IPS-18a (cell line): ENCODE results near the gene UBE2O.

Source experiments
- H3K27ac ChIP-seq: one replicate; pipeline ENCODE4 v1.5.1; 2013; ENCODE audit warnings: low read length
- H3K27me3 ChIP-seq: one replicate; pipeline ENCODE4 v1.6.1; 2013; ENCODE audit warnings: mild to moderate bottlenecking, low read length; ENCODE audit not compliant: control insufficient read depth, insufficient read depth
- H3K36me3 ChIP-seq: one replicate; pipeline ENCODE4 v1.6.1; 2013; ENCODE audit warnings: low read depth, low read length; ENCODE audit not compliant: control insufficient read depth
- H3K4me1 ChIP-seq: one replicate; pipeline ENCODE4 v1.6.1; 2013; ENCODE audit warnings: low read depth, low read length; ENCODE audit not compliant: control insufficient read depth
- H3K4me3 ChIP-seq: one replicate; pipeline ENCODE4 v1.5.1; 2013; ENCODE audit warnings: low read length
- H3K9ac ChIP-seq: one replicate; pipeline ENCODE4 v1.6.1; 2013; ENCODE audit warnings: mild to moderate bottlenecking, low read length, moderate library complexity
- H3K9me3 ChIP-seq: one replicate; pipeline ENCODE4 v1.6.1; 2013; ENCODE audit warnings: low read depth, low read length; ENCODE audit not compliant: control insufficient read depth

UBE2O gene

DNA sequence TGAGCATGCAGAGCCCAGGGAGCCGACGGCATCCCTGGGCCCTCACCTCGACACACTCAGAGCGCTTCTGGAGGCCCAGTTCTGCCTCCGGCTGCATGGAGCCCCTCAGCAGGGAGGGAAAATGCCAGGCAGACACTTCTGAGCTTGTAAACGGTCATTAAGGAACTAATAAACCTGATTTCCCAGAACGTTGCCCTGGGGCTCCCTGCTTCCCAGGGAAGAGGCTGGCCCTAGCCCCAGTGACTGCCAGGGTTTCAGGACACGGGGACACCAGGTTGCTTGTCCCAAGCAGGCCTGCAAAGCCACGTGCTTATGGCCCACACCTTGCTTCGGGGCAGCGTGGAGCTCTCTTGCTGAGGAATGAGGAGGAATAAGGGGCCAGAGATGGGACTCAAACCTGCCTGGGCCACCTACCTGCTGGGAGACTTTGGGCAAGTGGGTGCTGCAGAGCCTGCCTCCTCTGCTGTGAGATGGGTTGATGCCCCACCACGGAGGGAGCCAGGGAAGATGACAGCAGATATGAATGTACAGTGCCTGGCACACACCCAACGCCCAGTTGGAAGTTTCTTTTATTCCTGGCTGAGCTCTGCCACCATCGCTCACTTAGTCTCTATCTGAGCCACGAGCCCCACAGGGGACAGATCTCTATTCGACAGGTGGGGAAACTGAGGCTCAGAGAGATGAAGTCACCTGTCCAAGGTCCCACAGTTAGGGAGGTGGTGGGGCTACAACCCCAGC lies 42.9 kb upstream of the UBE2O start:
- Histone ChIP-seq H3K27ac (no peak overlapping the region), H3K4me3 (no peak overlapping the region)

DNA sequence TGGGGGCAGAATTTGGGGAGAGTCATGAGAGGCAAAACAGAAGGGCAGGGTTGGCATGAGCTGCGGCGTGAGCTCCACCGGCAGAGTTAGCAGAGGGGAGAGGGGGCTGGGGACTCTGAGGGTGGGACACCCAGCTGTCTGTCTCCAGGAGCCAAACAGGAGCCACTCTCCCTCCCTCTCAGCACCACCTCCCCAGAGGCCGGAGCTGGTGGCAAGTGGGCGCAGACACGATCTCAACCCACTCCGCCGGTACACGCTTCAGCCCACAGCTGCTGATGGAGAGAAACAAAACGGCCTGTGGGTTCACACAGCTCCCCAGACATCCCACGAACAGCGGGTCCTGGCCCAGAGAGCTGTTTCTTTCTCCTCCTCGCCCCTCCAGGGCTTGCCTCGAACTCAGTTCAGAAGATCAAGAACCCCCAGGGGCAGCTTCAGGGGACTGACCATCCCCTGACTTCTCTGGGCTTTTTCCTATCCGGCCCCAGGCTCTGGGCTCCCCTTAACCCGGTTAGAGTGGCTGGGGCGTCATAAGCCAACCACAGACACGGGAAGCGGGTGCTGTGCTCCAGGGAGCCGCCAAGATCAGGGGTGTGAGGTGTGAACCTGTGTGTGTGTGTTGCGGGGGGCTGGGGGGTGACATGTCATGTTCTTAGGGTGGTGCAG lies 40.7 kb upstream of the UBE2O start:
- H3K4me1 ChIP-seq = peaks cover 28% of the 10 kb centered on the region

More for the DNA sequence above, 42.9 kb upstream of the UBE2O start:
- H3K9ac ChIP-seq = no peak overlapping the region
- H3K4me1 ChIP-seq = peaks cover 44% of the 10 kb centered on the region
- H3K36me3 ChIP-seq = no peaks in the 10 kb centered on the region
- no peaks in the 10 kb centered on the region for H3K9me3 ChIP-seq
- peaks cover 11% of the 10 kb centered on the region for H3K27me3 ChIP-seq

DNA sequence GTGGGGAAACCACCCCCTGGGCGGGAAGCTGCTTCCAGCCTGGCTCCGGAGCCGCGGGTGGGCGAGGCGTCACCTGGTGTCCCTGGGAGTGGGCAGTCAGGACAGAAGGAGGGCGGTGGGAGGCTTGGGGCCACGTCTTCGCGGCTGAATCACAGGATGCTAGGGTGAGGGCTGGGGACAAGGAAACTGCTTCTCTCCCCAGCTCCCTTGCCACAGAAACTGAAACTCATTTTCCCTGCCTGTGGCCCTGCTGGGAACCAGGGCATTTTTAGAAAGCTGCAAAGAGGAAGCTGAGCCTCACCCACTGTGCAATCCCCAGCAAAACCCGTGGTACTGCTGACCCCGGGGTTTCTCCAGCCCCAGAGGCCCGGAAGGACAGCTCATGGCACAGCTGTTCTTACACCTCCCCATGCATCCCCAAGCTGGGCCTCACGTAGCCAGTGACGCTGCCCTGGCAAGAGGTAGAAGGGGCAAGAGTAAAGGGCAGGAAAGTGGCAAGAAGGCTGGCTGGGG lies 40.1 kb upstream of the UBE2O start:
- Histone ChIP-seq H3K27me3 (no peaks in the 10 kb centered on the region), H3K9ac (no peak overlapping the region), H3K4me1 (peaks cover 22% of the 10 kb centered on the region), H3K4me3 (no peak overlapping the region), H3K36me3 (no peaks in the 10 kb centered on the region), H3K9me3 (no peaks in the 10 kb centered on the region), H3K27ac (no peak overlapping the region)

More for the DNA sequence above, 40.7 kb upstream of the UBE2O start:
- no peak overlapping the region for H3K9ac ChIP-seq
- no peaks in the 10 kb centered on the region for H3K27me3 ChIP-seq
- H3K4me3 ChIP-seq = no peak overlapping the region
- no peaks in the 10 kb centered on the region for H3K9me3 ChIP-seq
- no peaks in the 10 kb centered on the region for H3K36me3 ChIP-seq
- no peak overlapping the region for H3K27ac ChIP-seq

DNA sequence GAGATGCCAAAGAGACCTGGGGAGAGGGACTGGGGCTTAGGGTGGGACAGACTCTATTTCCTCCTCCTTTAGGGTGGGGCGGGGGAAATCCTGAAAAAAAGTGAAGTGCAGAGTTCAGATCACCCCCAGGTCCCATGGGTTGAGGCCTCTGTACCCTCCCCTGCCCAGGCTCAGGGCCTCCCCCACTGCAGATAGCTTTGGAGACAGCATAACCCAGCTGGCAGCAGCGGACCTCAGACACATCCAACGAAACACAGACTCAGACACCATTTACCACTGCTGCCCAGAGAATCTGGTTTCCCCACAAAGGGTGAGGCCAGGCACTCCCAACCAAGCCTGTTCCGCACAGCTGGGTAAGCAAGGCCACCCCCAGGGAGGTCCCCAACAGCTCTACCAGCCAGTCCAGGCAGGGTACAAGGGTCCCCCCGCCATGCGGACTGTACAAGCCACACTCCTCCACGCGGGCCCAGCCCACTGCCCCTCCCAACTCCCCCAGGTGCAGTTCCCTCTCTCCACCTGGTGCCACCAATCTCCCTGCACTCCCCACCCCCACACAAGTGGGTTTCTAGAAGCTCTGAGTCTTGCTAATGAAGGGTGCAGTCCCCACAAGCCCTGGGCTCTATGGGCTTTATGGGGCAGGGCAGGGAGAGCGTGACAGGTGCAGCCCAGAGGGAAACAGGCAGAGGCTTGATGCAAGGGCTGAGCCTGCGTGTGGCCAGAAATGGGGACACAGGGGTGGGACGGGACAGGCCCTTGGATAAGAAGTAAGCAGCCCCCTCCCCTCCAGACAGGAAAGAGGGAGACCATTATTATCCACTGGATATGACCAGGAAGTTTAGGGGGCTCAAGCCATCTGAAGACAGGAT lies 39.4 kb upstream of the UBE2O start:
- no peaks in the 10 kb centered on the region for H3K36me3 ChIP-seq
- H3K4me3 ChIP-seq = no peak overlapping the region
- peaks cover 15% of the 10 kb centered on the region for H3K4me1 ChIP-seq
- H3K27ac ChIP-seq = no peak overlapping the region
- H3K27me3 ChIP-seq = no peaks in the 10 kb centered on the region
- no peak overlapping the region for H3K9ac ChIP-seq
- no peaks in the 10 kb centered on the region for H3K9me3 ChIP-seq

DNA sequence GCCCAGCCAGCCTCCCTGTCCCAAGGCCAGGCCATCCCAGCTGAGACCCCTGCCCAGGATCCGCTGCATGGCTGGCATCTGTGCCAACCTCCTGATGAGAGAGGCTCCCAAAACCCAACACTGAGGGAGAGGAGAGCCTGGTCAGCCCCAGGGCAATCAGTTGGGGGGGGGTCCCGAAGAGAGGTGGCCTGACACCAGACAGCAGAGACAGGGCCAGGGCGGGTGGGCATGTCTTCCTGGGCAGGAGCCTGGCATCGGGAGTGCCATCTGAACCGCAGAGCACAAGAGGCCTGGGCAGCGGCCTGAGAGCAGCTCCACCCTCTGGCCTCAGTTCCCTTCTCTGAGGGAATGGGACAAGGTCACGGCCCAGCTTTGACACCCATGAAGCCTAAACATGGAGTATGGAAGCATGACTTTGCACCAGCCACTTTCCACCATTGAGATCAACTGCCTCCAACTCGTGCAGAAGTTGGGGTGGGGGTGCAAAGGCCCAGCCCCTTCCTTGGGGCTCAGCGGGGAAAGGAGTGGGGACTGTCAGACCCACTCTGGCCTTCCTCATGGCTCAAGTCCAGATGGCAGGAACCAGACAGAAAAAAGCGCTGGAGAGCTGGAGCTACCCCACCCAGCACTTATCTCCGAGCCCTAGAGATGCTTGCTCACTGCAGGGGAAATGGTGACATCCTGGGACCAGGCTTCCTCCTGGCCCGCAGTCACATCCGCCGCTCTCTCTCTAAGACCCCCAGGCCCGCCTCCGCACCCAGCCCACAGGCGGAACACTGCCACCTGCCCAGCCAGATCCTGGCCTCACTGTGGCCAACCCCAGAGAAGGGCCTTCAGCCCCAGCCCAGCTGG lies 38.5 kb upstream of the UBE2O start:
- H3K4me1 ChIP-seq = peaks cover 12% of the 10 kb centered on the region
- H3K9ac ChIP-seq = no peak overlapping the region
- no peaks in the 10 kb centered on the region for H3K9me3 ChIP-seq
- H3K27me3 ChIP-seq = no peaks in the 10 kb centered on the region
- H3K27ac ChIP-seq = no peak overlapping the region
- no peak overlapping the region for H3K4me3 ChIP-seq
- H3K36me3 ChIP-seq = no peaks in the 10 kb centered on the region

DNA sequence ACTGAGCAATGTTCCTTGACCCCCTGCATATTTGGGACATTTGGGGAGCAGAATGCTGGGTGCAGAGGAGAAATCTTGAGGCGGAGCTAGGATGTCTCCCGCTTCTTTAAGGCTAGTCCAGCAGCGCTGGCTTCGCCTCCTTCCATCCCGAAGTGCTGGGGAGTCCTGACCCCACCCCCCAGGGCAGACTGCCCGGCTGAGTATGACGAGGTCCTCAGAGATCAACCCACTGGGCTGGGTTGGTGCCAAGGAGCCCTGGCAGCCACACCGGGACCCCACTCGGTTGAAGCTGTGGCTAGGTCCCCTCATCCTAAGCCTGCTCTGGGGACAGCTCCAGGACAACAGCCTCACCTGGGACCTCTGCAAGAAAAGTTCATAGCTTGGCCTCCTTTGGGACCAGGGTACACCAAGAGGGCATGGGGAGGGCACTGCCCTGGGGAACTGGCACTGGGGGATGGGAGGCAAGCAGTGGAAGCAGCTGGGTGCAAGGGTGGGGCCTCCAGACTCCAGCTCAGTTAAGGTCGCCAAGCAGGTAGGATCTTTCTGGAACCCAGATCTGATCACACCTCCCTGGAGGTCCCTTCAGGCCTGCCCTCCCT lies 37.3 kb upstream of the UBE2O start:
- H3K4me3 ChIP-seq = no peak overlapping the region
- no peak overlapping the region for H3K9ac ChIP-seq
- H3K9me3 ChIP-seq = no peaks in the 10 kb centered on the region
- peaks cover 12% of the 10 kb centered on the region for H3K4me1 ChIP-seq
- no peaks in the 10 kb centered on the region for H3K36me3 ChIP-seq
- H3K27me3 ChIP-seq = no peaks in the 10 kb centered on the region
- no peak overlapping the region for H3K27ac ChIP-seq

DNA sequence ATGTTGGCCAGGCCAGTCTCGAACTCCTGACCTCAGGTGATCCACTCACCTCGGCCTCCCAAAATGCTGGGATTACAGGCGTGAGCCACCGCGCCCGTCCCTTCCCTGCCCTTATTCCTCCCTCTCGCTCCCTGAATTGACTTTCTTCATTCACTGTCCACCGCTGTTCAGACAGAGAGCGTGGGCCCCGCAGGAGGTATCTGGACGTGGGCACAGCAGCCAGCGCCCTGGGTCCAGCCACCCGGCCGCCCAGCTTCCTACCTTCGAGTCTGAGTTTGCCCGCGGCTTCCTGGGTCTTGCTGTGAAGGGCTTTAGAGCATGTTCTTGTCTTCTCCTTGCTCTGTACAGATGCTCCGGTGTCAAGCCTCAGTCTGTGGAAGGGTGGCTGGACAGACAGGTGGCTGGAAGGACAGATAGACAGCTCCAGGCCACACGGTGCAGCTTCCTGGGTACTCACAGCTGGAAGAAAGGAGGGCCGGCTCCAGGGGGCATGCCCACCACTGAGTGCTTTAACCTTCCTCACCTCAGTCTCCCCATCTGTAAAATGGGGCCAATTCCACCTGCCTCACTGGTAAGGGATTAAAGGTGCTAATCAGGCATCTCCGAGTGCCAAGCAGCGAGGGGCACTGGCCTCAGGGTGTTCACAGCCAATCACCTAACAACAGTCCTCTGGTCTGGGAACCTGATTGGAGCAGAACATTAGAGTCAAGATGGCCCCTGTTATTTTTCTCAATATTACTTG lies 34.7 kb upstream of the UBE2O start:
- Histone ChIP-seq H3K27me3 (no peaks in the 10 kb centered on the region), H3K9ac (no peak overlapping the region), H3K27ac (no peak overlapping the region), H3K4me1 (peaks cover 4% of the 10 kb centered on the region), H3K9me3 (no peaks in the 10 kb centered on the region), H3K4me3 (no peak overlapping the region), H3K36me3 (no peaks in the 10 kb centered on the region)

DNA sequence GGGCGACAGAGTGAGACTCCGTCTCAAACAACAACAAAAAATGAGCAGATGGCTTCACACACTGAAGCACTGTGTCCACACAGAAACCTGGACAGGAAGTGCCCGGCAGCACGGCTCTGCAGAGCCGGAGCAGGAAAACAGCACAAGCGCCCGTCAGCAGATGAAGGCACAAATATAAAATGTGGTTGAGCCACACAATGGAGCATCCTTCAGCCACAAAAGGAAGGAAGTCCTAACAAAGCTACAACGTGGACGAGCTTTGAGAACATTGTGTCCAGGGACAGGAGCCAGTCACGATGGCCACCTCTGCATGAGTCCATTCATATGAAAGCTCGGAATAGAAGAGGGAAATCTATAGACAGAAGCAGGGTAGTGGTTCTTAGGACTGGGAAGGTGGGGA lies 32.6 kb upstream of the UBE2O start:
- Histone ChIP-seq H3K4me3 (no peak overlapping the region), H3K27ac (no peak overlapping the region), H3K9ac (no peak overlapping the region), H3K27me3 (no peaks in the 10 kb centered on the region), H3K9me3 (no peaks in the 10 kb centered on the region), H3K36me3 (no peaks in the 10 kb centered on the region), H3K4me1 (no peaks in the 10 kb centered on the region)

DNA sequence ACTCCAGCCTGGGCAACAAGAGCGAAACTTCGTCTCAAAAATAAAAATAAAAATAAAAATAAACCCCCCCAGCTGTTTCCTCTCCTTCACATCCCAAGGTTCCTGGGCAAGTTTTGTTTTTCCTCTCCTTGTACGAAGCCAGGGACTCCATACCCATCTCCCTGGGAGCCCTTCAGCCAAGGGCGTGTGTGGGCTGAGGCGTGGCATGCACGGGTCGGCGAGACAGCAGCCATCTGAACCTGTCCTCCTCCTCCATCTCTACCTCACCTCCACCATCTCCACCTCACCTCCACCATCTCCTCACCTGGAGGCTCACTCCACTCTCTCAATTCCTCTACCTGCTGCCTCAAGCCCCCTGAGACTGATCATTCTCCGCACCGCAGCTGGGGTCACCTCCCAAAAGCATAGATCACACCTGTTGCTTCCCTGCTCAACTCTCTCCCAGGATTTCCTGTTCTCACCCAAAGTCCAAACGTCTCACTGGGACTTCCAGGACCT lies 31.3 kb upstream of the UBE2O start:
- Histone ChIP-seq H3K27ac (no peak overlapping the region), H3K4me3 (no peak overlapping the region), H3K9ac (no peak overlapping the region), H3K27me3 (no peaks in the 10 kb centered on the region), H3K9me3 (no peaks in the 10 kb centered on the region), H3K36me3 (no peaks in the 10 kb centered on the region), H3K4me1 (no peaks in the 10 kb centered on the region)

DNA sequence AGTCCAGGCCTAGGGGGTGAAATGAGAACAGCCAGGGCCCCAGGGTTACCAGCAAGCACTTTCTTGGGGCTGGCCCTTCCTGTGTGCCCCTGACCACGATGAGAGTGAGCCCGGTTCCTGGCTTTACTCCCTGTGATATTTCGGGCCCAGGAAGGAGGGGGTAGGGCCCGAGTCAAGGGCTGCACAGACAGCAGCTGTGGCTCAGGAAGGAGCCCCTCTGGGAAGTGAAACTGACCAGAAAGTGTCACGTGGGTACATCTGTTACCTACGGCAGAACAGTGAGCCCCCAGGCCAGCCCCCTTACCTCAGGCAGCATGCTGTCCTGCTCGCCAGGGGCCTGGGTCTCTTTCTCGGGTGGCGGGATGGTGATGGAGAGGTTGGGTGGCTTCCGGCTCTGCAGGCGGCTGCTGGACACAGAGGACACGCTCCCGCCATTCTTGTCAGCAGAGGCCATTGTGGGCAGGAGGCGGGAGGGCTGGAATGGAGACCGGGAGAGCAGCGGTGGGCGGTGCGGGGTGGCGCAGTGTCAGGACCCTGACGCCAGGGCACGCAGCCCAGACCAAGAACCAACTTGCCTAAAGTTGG lies 28.2 kb upstream of the UBE2O start:
- H3K27me3 ChIP-seq = no peaks in the 10 kb centered on the region
- no peaks in the 10 kb centered on the region for H3K4me1 ChIP-seq
- H3K27ac ChIP-seq = no peak overlapping the region
- H3K9ac ChIP-seq = no peak overlapping the region
- H3K4me3 ChIP-seq = no peak overlapping the region
- H3K36me3 ChIP-seq = no peaks in the 10 kb centered on the region
- no peaks in the 10 kb centered on the region for H3K9me3 ChIP-seq
